Amygdala (tissue), 56 donors: ENCODE results near the gene FASTKD3.
A peak's percentile ranks its signal among the peaks of the same experiment; 100 is the strongest.

ENCODE experiments used
- DNase-seq, 56 donors: peaks; one replicate each; lab custom pipeline; 2025; lab: John Stamatoyannopoulos, UW

FASTKD3 gene

DNA sequence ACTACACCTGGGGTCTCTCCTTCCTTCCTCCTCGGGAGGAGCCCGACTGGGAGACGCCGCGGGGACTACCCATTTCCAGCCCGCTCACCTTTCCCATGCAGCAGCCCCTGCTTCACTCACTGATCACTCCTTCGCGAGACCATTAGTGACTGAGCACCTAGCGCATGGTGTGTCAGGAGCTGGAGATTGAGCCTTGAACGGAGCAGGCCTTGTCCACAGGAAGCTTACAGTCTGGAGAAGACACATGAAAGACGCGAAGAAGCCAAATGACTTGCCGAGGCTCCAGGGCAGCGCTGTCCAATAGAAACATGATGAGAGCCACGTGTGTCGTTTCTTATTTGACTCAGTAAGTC, 17.6 kb downstream of the FASTKD3 start:
- no peak for DNase-seq

DNA sequence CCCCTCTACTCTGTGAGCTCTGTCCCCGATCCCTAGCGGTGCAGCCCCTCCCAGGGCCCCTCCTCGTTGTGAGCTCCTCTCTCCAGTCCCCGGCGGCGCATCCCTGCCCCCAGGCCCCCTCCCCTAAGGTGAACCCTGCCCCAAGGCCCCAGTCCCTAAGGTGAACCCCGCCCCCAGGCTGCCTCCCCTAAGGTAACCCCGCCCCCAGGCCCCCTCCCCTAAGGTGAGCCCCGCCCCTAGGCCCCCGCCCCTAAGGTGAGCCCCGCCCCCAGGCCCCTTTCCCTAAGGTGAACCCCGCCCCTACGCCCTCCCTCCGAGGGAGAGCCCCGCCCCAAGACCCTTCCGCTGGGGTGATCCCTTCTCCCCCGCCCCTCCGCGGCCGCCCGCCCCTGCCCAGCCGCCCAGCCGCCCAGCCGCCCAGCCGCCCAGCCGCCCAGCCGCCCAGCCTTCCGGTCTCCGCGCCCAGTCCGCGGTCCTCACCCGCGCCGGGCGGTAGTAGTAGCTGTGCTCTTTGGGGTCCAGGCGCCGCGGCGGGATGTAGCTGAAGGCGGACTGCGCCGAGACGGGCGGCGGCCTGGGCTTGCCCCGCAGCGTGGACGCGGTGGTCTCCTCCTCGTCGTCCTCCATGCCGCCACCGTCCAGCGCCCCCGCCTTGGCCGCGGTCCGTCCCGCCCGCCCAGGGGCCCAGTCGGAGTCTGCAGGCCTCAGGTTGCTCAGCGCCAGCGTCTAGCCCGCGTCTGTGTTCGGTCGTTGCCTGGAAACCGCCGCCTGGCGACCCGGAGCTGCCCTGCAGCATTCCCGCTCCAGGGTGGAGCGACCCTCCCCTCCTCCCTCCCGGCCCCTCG, 18.2 kb downstream of the FASTKD3 start, which contains the start of gene CFAP90:
Gene CFAP90 (minus strand): TSS at position 739 of the 845 bp plus-strand sequence. CDS start 112 bp downstream, at position 627.
- DNase-seq = peak in 21 of 56 donors; percentile 10 to 61 (median 25)

DNA sequence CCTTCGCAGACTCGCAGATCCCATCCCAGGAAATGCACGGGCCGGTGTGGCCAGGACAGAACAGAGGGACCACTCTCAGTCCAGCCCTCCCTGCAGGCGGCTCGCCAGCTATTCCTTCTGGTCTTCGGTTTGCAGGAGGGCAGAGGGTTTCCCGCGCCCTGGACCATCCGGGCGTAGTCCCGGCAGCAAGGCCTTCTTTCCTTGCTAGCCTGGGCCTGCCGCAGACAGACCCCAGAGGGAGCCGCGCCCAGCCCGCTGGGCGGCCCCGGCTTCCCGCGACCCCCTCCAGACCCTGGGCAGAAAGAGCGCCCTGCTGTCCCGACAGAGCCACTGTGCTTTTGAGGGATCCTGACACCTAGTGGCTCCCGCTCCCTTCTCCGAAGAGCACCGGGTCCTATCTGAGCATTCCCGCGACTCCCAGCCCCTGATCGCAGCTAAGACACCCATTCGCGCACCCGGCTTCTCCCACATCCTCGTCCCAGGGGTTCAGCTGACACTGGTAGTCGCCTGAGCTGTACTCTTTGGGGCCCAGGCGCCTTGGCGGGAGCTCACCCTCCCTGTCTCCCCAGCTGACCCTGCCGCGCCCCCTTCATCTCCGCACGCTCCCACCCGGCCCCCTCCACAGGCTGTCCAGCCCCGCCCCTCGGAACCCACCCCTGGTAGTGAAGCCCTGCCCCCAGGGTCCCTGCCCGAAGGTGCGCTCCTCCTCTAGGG, 19.0 kb downstream of the FASTKD3 start:
- peak in 10 of 56 donors; percentile 9 to 39 (median 20) for DNase-seq

DNA sequence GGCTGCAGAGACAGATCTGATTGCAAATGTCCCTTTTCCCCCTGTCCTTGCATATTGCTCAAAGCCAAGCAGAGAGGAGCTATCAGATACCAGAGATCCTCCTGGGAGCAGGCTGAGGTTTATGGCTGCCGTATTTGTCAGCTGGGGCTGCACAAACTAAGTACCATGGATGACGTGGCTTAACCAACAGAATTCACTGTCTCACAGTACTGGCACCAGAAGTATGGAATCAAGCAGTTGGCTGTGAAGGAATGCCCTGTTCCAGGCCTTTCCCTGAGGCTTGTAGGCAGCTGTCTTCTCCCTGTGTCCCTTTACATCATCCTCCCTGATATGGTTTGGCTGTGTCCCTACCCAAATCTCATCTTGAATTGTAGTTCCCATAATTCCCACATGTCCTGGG, 20.5 kb downstream of the FASTKD3 start:
- no peak for DNase-seq

DNA sequence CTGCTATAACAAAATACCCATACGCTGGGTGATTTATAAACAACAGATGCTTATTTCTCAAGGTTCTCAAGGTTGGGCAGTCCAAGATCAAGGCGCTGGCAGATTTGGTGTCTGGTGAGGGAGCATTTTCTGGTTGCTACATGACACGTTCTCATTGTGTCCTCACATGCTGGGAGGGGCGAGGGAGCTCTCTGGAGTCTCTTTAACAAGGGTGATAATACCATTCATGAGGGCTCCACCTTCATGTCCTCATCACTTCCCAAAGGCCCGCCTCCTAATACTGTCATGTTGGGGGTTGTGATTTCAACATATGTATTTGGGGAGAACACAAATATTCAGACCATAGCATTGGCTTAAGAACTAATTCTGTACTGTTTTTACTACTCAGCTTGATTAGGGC, 22.5 kb downstream of the FASTKD3 start:
- no peak for DNase-seq

DNA sequence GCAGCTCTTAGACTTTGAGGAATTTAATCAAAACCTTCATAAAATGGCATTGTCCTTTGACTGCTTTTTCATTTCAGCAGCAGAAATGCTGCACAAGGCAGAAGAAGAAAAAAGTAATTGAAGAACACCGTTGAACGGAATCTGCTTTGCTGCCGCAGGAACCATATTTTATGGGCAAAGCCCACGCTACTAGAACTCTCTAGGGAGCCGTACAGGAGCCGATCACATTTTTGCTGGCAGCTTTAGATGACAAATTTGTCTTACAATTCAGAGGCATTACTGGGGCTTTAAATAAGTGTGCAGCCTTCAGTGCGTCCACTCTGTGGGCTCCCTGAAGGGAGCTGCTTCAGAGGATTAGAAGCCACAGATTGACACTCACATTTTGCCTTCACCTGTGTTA, 23.3 kb downstream of the FASTKD3 start:
- no peak for DNase-seq

DNA sequence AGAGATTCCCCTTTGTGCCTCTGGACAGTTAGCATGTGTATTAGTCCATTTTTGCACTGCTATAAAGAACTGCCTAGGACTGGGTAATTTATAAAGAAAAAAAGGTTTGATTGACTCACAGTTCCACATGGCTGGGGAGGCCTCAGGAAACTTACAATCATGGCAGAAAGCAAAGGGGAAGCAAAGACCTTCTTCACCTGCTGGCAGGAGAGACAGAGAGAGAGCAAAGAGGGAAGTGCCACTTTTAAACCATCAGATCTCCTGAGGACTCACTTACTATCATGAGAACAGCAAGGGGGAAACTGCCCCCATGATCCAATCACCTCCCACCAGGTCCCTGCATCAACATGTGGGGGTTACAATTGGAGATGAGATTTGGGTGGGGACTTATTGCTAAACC, 23.9 kb downstream of the FASTKD3 start:
- no peak for DNase-seq

DNA sequence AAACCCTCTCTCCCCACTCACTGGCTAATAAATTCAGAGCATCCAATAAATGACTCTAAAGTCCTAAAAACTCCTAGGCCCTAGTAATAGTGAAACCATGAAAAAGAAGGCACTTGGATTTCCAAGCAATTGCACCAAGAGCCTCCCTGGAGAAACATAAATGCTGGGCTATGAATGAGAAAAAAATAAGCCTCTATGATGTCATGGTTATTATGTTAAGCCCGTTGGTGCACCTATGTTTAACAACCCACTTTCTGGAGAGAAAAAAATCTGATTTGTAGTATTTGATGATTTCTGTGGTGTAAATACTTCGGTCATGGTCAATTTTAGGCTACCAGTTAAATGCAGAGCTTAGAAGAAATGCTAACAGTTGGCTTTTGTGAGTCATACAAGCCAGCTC, 26.3 kb downstream of the FASTKD3 start:
- DNase-seq = no peak

DNA sequence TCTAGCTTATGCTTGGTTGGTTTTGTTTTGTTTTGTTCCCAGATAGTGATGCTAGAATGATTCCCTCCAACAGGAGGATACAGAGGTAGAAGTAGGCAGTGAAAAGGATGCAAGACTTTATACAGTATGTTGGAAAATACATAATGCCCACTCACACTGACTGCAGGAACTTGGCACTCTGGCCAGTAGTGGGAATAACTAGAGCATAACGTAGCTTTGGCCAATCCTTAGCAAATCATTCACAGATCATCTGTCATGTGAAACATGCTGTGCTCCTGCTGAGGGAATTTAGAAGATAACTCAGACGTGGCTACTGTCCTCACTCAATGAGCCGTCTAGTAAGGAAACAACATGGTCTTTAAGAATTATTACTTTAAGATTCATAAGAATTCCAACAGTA, 31.4 kb downstream of the FASTKD3 start:
- DNase-seq = no peak

DNA sequence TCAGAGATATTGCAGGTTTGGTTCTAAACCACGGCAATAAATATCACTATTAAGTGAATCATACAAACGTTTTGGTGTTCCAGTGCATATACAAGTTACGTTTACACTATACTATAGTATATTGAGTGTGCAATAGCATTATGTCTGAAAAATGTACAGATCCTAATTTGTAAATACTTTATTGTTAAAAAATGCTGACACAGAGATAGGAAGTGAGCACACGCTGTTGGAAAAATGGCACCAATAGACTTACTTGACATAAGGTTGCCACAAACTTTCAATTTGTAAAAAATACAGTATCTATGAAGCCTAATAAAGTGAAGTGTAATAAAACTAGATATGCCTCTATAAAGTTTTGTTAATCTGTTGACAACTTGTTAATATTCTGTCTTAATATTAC, 33.8 kb downstream of the FASTKD3 start:
- no peak for DNase-seq

DNA sequence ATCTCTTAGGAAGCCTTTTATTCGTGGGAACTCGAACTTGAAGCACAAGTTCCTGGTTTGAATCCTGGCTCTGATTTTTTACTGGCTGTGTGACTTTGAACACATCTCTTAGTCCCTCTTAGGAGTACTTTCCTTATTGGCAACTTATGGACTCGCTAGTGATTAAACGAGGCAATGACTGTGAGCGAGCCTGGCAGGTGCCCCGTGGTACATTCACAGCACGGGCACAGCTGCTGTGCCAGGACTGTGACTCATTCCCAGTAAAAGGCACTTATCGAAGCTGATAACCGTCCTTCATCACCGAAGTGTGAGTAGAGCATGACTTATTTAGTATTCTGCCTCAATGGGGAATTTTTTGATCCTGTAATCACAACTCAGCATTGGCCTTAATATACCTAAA, 40.6 kb downstream of the FASTKD3 start:
- no peak for DNase-seq

DNA sequence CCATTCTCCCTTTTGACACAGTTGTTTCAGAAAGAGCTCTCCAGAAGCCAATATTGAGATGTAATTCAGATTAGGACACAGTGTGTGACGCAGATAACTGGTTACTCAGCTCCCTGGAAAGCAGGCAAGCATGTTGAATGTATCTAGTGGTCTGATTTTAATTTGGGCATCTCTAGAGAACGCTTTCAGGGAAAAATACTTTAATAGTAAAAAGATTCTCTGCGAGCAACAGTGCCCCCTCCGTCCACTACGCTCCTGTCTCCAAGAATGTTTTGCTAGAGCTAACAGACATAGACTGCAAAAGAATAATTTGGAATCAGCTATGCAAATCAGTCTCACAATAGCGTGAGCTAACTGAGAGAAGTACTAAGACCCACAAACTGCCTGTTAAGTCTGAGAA, 41.2 kb downstream of the FASTKD3 start:
- peak in 4 of 56 donors; percentile 19 to 35 (median 24) for DNase-seq

DNA sequence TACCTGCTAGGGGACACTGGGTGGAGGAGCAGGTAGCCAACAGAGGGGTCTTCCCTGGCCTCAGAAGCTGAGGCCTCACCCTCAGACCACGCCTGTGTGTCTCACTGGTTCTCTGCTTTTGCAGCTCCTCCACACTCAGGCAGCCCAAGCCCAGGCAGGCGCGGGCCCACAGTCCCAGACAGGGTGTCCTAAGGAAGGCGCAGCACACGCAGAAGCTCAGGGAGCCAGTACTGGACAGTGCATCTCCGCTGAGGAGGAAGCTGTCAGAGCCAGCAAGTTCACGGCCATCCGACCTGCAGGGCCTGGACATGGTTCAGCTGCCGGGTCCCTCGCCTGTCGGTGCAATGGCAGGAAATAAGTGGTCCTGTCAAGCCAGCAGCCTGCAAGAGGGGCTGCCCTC, 43.2 kb downstream of the FASTKD3 start:
- DNase-seq = no peak

DNA sequence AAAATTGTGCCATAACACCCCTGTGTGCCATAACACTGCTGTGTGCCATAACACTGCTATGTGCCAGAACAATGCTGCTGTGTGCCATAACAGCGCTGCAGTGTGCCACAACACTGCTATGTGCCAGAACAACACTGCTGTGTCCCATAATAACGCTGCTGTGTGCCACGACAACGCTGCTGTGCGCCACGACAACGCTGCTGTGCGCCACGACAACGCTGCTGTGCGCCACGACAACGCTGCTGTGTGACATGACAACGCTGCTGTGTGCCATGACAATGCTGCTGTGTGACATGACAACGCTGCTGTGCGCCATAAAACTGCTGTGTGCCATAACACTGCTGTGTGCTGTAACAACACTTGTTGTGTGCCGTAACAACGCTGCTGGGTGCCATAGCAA, 43.8 kb downstream of the FASTKD3 start:
- no peak for DNase-seq

DNA sequence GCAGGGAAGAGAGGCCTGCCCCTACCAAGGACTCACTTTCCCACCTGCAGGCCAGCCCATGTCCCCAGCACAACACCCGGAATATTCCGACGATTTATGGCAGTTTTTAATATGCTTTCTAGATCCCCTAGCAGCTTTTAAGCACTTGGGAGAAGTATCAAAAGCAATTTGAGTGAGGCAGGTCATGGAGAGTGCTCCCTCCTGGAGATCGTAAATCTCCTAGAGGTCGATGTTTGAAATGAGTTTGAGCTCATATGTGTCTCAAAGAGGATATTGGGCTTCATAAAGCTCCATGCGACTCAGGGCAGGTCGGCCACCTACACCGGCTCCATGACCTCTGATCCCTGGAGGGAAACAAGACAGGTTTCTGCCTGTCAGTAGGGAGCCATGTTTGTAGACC, 45.2 kb downstream of the FASTKD3 start:
- no peak for DNase-seq

DNA sequence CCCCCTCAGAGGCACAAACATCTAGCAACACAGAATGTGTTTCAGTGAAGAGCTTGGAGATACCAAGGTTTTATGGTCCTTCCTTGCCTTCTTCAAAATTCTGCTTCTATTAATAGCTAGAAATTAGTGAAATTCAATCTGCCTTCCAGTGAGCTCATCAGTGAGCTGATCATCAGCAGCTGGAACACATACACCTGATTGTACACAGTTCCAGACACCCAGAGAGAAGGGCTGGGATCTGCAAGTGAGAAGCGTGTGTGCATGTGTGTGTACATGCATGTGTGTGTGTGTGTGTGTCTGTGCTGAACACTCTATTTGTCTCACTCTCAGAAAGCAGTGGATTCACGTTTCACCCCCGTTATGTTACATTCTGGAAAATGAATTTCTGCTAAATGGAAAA, 46.4 kb downstream of the FASTKD3 start:
- no peak for DNase-seq

DNA sequence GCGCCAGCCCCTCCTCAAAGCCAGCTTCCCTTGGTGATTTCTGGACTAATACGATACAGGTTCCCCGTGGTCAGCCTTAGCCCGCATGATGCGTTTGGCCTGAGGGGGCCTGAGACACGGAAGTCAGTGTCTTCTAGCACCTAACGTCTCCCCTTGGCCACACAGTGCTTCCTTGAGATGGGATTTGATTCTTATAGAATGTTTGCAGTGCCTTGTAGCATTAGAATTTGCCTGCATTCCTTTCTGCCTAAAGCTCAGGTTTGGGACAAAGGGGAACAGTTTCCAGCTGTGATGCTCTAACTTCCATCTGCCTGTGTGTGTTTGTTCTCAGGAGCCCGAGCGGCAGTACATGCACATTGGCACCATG, 52.3 kb downstream of the FASTKD3 start:
- no peak for DNase-seq

DNA sequence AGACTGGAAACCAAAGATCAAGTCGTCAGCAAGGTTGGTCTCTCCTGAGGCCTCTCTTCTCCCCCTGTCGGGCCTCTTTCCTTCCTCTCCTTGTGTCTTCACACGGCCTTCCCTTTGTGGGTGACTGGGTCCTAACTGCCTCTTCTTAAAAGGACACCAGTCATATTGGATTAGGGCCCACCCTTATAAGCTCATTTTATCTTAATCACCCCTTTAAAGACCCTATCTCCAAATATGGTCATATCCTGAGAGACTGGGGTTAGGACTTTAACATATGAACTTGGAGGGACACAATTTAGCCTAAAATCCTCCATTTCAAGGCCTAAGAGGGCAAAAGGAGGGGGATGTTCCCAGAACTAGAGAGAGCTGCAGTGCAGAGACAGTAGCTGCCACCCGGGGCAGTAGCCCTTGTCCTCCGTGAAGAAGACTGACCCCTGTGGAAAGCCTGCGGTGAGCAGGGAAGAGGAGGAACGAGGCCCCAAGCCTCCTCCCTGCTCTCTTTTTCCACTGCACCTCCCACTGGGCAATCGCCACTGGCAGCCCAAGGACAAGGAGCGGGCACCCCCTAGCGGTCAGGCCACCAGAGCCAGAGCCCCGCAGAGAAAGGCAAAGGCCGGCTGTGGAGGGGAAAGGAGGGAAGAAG, 52.8 kb downstream of the FASTKD3 start:
- peak in 53 of 56 donors; percentile 11 to 79 (median 57) for DNase-seq

DNA sequence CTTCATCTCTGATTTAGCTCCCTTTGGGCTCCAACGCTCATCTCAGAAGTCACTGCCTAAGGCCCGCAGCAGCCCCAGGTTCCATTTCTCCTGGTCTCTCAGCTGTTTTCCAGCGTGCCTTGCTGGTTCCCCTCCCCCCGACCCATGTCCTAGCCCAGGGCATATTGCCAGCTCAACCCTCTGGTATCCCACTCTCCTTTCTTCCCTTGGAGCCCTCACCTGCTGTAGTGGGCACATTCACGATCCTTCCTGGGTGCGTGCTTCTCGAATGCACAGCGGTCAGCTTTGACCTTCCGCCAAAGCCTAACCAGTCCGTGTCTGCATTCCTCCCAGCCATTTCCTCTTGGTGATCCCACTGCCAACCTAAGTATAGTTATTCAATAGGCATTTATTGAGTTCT, 54.0 kb downstream of the FASTKD3 start:
- no peak for DNase-seq

DNA sequence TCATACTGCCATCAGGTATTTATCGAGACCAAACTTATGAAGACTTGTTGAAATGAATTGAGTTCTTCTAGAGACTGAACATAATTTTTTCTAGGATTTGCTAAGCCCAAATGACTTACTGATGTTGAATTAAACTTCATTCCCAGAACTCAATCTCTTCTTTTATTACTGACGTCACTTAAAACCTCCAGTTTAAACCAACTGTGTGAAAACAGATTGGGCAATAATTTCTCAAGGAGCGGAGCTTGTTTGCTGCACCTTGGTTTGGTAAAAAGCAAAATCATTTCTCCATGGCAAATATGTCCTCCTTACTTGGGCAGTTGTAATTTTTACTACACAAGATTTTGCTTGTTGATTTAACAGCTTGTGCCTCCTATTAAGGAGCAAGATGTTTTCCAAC, 55.3 kb downstream of the FASTKD3 start:
- no peak for DNase-seq

DNA sequence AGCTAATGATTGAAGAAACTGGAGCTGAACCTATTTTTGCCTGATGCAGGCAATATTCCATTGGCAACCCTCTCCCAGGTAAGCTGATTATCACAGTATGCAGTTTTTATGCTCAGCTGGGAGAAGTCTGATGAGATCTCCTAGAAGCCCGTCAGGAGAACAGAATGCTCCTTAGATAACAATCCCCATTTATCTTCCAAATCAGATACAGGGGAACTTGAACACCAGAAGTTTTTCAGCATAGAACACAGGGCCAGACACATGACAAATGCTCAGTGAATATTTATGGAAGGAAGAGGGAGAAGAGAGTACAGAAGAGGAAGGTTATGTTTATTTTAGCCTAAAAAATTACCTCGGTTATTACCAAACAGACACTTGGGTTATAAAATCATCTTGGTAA, 55.8 kb downstream of the FASTKD3 start:
- no peak for DNase-seq

DNA sequence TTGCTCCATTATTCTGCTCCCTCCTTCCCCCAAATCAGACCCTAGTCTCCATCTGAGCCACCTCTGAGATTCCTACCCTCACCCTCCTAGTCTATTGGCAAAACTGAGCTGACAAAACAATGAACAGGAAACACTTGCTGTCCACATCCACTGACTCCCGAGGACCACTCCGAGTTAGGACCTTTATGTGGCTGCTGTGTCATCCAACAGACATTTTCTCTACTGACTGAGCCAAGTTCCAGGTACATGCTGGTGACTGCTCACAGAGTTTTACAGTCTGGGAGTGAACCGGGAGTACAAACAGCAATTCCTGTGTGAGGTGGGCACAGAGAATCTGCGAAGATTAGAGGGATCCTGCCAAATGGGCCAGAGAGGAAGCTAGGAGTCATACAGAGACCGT, 57.1 kb downstream of the FASTKD3 start:
- DNase-seq = no peak
